ENCODE measurements around the gene APOB. TPM values are rescaled to one million over a fixed set of nuclear protein-coding genes. Genes with fewer than 3 reads are reported as not detected.

APOB gene
- total and polyA plus RNA-seq, 2 of the 13 experiments (the other 11 are each of a cell fraction or from before 2014, with no cell fraction given): 1,569 to 2,515 TPM

DNA sequence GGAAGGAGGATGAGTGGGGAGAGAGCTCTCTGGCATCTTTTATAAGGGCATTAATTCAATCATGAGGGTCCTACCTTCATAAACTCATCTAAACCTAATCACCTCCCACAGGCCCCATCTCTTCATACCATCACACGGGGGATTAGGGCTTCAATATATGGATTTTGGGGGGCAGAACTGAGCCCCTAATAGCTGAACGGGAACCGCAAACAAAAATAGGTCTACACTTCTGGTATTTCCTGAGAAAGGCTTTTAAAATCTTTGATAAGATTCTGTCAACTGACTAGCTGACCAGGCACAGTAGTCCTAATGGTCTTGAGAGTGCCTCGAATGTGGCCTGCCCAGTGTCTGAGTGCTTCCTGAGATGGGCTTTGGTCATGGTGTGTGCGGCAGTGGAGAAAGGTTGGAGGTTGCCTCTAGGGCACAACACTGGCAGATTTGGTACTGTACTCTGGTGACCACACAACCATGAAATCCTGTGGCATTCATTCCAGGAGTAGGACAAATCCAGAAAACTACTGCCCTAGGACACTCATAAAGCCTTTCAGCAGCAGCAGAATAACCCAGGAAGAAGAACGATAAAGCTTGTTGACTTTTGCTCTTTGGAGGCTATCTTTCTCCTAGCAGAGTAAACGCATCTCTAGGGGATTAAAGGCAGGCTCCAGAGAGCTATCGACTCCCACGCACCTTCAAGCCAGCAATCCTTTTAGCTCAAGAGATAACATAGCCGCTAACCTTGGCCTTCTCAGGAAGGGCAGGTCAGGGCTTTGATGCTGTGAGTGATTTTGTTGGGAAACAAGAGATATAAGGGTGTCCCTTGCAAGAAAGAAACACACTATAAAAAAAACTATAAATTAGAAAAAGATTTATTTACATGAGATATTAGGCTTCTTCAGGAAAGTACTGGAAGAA lies 12.3 kb upstream of the APOB start (continued):
- TF ChIP-seq NFAT5 (CRISPR knock-in tag; IDR thresholded peaks at IDR 0.05) (no peak), ZNF256 (CRISPR knock-in tag; conservative IDR thresholded peaks at IDR 0.05) (peak; percentile 69; the same call in 1 of the 2 replicates), RBM39 (IDR thresholded peaks at IDR 0.05; ENCODE audit: low read depth, low read length, poor library complexity, severe bottlenecking) (no peak), ZNF567 (CRISPR knock-in tag; IDR thresholded peaks at IDR 0.05; ENCODE audit: borderline replicate concordance) (peak; percentile 76; the same call in 1 of the 2 replicates), TOPORS (CRISPR knock-in tag; IDR thresholded peaks at IDR 0.05) (peak; percentile 85), CAMTA2 (CRISPR knock-in tag; IDR thresholded peaks at IDR 0.05; ENCODE audit: borderline replicate concordance) (no peak), GATAD2A (CRISPR knock-in tag; IDR thresholded peaks at IDR 0.05) (peak; percentile 100), ASH2L (IDR thresholded peaks at IDR 0.05; ENCODE audit: insufficient read length, low read depth, low read length) (peak; percentile 68), ZNF337 (CRISPR knock-in tag; IDR thresholded peaks at IDR 0.05; ENCODE audit: borderline replicate concordance, low read depth) (peak; percentile 83; the same call in 1 of the 2 replicates), U2AF2 (IDR thresholded peaks at IDR 0.05; ENCODE audit: low read depth, low read length) (no peak), THAP11 (CRISPR knock-in tag; IDR thresholded peaks at IDR 0.05) (peak; percentile 79), GZF1 (CRISPR knock-in tag; IDR thresholded peaks at IDR 0.05) (peak; percentile 48; the same call in 1 of the 2 replicates), ZNF232 (CRISPR knock-in tag; IDR thresholded peaks at IDR 0.05; ENCODE audit: borderline replicate concordance) (peak; percentile 92; the same call in 1 of the 2 replicates), ZNF784 (CRISPR knock-in tag; IDR thresholded peaks at IDR 0.05; ENCODE audit: borderline replicate concordance) (peak; percentile 89; the same call in 1 of the 2 replicates), ZNF34 (CRISPR knock-in tag; IDR thresholded peaks at IDR 0.05; ENCODE audit: borderline replicate concordance) (peak; percentile 86; the same call in 1 of the 2 replicates), RFXAP (CRISPR knock-in tag; IDR thresholded peaks at IDR 0.05; ENCODE audit: borderline replicate concordance) (peak; percentile 94), RORA (CRISPR knock-in tag; IDR thresholded peaks at IDR 0.05) (0 out of 2 replicates have a peak, but pooled peaks have one; percentile 77)
- TF ChIP-seq, protein P1, sequence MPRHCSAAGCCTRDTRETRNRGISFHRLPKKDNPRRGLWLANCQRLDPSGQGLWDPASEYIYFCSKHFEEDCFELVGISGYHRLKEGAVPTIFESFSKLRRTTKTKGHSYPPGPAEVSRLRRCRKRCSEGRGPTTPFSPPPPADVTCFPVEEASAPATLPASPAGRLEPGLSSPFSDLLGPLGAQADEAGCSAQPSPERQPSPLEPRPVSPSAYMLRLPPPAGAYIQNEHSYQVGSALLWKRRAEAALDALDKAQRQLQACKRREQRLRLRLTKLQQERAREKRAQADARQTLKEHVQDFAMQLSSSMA (CRISPR knock-in tag; IDR thresholded peaks at IDR 0.05): peak; percentile 62; the same call in 1 of the 2 replicates
- TF ChIP-seq, protein P2, sequence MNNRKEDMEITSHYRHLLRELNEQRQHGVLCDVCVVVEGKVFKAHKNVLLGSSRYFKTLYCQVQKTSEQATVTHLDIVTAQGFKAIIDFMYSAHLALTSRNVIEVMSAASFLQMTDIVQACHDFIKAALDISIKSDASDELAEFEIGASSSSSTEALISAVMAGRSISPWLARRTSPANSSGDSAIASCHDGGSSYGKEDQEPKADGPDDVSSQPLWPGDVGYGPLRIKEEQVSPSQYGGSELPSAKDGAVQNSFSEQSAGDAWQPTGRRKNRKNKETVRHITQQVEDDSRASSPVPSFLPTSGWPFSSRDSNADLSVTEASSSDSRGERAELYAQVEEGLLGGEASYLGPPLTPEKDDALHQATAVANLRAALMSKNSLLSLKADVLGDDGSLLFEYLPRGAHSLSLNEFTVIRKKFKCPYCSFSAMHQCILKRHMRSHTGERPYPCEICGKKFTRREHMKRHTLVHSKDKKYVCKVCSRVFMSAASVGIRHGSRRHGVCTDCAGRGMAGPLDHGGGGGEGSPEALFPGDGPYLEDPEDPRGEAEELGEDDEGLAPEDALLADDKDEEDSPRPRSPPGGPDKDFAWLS (CRISPR knock-in tag; IDR thresholded peaks at IDR 0.05; ENCODE audit: borderline replicate concordance): 0 out of 2 replicates have a peak, but pooled peaks have one; percentile 43

Data from HepG2 (cell line).